Activated B cell treated with CpG ODN at 0.5 μM for 24 hours (primary cell): ENCODE measurements around the gene DNAAF8. TPM values are rescaled to one million over a fixed set of nuclear protein-coding genes. Genes with fewer than 3 reads are reported as not detected.

Experiments used
- ATAC-seq: fragments of 200-7000 bp; cut with Tn5 transposase; one replicate; pipeline ENCODE4 v1.10.0; 2021; ENCODE audit warnings: low read depth, mild to moderate bottlenecking, moderate library complexity
- CTCF ChIA-PET: fragments of 350-600 bp; sonication (Branson Sonifier 250); formaldehyde crosslinking; loops from one replicate; lab custom pipeline; 2021; ENCODE audit warnings: antibody characterized with exemption; lab: Charles Lee
- POLR2A ChIA-PET: fragments of 350-600 bp; sonication (Branson Sonifier 250); formaldehyde crosslinking; loops from one replicate; lab custom pipeline; 2021; ENCODE audit warnings: antibody characterized with exemption; lab: Charles Lee
- DNase-seq: peaks from one replicate; pipeline ENCODE4 v3.0.0; 2022
- H3K27ac Mint-ChIP-seq: one replicate; pipeline ENCODE4 v1.8.0; 2020; ENCODE audit warnings: mixed read lengths
- H3K27me3 Mint-ChIP-seq: one replicate; pipeline ENCODE4 v1.8.0; 2021; ENCODE audit warnings: mixed read lengths
- H3K36me3 Mint-ChIP-seq: one replicate; pipeline ENCODE4 v1.8.0; 2021; ENCODE audit warnings: low read depth, mixed read lengths
- H3K4me1 Mint-ChIP-seq: one replicate; pipeline ENCODE4 v1.8.0; 2021; ENCODE audit warnings: mixed read lengths
- H3K4me3 Mint-ChIP-seq: one replicate; pipeline ENCODE4 v1.8.0; 2020; ENCODE audit warnings: mild to moderate bottlenecking, mixed read lengths
- H3K9me3 Mint-ChIP-seq: one replicate; pipeline ENCODE4 v1.8.0; 2020; ENCODE audit warnings: mixed read lengths
- intact Hi-C: fragments of 100-400 bp; cut with micrococcal nuclease; formaldehyde crosslinking; loops from one replicate; pipeline ENCODE4 v1.15.1; 2024
- total RNA-seq: library from RNA; stranded (reverse); gene quantifications from 2 replicates; pipeline ENCODE4 v1.2.3, GENCODE V29; 2022
- TF ChIP-seq, protein P1 (sequence below): fragments of 200-600 bp; IDR thresholded peaks from one replicate; pipeline ENCODE4 v1.8.0; 2022; ENCODE audit warnings: antibody characterized with exemption, mild to moderate bottlenecking

The DNAAF8 gene
- total RNA-seq, 1 donor from 2014 or later: 0.31 TPM

DNA sequence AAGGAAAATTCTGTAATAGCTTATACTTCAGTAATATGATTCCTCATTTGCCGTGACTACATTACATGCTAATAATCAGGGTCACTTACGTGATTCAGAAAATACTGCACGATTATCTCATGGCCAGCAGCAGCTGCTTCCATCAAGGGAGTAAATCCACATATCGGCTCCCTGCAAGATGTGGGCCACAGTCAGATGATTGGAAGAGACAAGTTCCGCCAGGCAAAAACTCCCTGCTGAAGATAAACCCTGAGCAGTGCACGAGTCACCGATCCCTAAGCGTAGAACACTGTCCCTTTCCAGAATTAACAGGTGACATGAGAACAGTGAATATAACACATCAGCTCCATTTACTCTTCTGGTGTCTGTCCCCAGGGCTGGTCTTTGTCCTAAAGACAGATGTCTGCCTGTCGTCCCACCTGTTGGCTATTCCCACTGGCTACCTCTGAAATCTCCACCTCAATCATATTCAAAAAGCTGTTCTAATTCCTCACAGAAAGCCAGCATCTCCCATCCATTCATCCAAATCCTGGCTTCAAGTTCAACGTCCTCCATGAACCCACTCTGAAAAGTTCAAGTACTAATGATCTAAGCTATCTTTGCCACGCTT lies 9.6 kb upstream of the DNAAF8 start:
- DNase-seq (no peak), ATAC-seq (no peak)
- no peaks in the 10 kb centered on the region for H3K9me3 Mint-ChIP-seq
- intact Hi-C loops: no loop called here
- H3K4me1 Mint-ChIP-seq: no peaks in the 10 kb centered on the region
- peaks cover 55% of the 10 kb centered on the region for H3K36me3 Mint-ChIP-seq
- no peaks in the 10 kb centered on the region for H3K27me3 Mint-ChIP-seq
- TF ChIP-seq, protein P1, sequence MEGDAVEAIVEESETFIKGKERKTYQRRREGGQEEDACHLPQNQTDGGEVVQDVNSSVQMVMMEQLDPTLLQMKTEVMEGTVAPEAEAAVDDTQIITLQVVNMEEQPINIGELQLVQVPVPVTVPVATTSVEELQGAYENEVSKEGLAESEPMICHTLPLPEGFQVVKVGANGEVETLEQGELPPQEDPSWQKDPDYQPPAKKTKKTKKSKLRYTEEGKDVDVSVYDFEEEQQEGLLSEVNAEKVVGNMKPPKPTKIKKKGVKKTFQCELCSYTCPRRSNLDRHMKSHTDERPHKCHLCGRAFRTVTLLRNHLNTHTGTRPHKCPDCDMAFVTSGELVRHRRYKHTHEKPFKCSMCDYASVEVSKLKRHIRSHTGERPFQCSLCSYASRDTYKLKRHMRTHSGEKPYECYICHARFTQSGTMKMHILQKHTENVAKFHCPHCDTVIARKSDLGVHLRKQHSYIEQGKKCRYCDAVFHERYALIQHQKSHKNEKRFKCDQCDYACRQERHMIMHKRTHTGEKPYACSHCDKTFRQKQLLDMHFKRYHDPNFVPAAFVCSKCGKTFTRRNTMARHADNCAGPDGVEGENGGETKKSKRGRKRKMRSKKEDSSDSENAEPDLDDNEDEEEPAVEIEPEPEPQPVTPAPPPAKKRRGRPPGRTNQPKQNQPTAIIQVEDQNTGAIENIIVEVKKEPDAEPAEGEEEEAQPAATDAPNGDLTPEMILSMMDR: no peak
- ChIA-PET POLR2A (no interaction called here), CTCF (no interaction called here)
- no peak overlapping the region for H3K27ac Mint-ChIP-seq
- H3K4me3 Mint-ChIP-seq: no peak overlapping the region

DNA sequence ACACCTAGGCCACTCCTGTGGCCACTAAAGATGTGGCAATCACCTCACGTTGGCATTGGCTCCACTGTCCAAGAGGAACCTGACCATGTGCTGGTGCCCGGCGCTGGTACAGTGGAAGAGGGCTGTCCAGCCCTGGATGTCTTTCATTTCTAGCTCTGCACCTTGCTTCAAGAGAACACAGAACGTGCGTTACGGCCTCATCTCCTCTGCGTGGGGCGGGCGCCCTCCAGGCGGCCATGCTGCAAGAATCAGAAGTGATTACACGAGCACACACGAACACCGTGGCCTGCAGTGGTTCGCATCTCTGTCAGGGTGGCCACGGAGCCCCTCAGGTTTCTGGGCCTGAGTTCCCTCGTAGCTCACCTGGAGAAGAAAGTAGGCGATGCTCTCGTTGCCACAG lies 7.7 kb upstream of the DNAAF8 start:
- Mint-ChIP-seq H3K4me3 (no peak overlapping the region), H3K27ac (no peak overlapping the region), H3K27me3 (no peaks in the 10 kb centered on the region), H3K4me1 (no peaks in the 10 kb centered on the region), H3K9me3 (no peaks in the 10 kb centered on the region), H3K36me3 (peaks cover 60% of the 10 kb centered on the region)
- TF ChIP-seq, protein P1: no peak
- ChIA-PET POLR2A (interaction anchor here (0.5 kb wide), 1 partner anchor 107 kb away, joined by 3 read pairs; no protein-coding TSS in a partner anchor), CTCF (no interaction called here)
- intact Hi-C loops: no loop called here
- ATAC-seq: no peak
- no peak for DNase-seq

DNA sequence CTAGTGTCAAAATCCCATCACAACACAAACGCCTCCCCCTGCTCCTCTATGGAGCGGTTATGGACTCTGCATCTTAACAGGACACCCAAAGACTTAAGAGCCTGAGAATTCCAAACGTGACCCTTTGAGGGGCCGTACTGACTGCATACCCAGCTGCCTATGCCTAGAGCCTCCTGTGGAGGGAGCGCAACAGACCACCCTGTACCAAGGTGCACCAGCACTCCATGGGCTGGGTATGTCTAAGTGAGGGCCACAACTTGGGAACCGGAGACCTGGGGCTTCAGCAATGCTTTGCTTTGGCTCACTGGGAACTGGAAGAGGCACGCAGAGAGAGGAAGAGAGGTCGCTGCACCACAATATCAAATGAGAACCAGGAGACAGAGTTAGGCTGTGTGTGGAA lies 5.7 kb upstream of the DNAAF8 start:
- no peak for DNase-seq
- Mint-ChIP-seq H3K4me1 (peaks cover 9% of the 10 kb centered on the region), H3K27me3 (no peaks in the 10 kb centered on the region), H3K27ac (no peak overlapping the region), H3K9me3 (no peaks in the 10 kb centered on the region), H3K4me3 (no peak overlapping the region), H3K36me3 (peaks cover 50% of the 10 kb centered on the region)
- ATAC-seq: no peak
- ChIA-PET POLR2A (no interaction called here), CTCF (no interaction called here)
- intact Hi-C loops: no loop called here
- TF ChIP-seq, protein P1: no peak

DNA sequence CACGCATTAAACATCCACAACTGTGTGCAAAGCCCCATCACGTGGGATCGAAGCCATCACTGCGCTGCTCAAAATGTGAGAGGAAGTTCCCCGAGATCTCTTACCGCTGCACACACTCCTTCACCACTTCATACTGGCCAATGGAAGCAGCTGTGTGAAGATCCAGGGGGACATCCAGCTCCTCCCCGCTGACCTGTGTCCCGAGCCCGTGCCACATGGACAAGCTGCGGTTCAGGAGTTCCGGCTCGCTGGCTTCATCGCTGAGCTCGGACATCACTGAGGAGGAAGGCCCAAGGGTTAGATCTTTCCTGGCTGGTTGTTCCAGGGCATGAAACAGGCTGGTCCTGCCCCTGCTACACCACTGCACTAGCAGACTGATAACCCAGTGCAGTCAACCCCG lies 4.5 kb upstream of the DNAAF8 start:
- no peak overlapping the region for H3K4me3 Mint-ChIP-seq
- ChIA-PET POLR2A (no interaction called here), CTCF (no interaction called here)
- DNase-seq (no peak), ATAC-seq (no peak)
- H3K27ac Mint-ChIP-seq: no peak overlapping the region
- no peaks in the 10 kb centered on the region for H3K27me3 Mint-ChIP-seq
- intact Hi-C loops: no loop called here
- H3K4me1 Mint-ChIP-seq: peaks cover 12% of the 10 kb centered on the region
- H3K36me3 Mint-ChIP-seq: peaks cover 46% of the 10 kb centered on the region
- H3K9me3 Mint-ChIP-seq: no peaks in the 10 kb centered on the region
- TF ChIP-seq, protein P1: no peak

DNA sequence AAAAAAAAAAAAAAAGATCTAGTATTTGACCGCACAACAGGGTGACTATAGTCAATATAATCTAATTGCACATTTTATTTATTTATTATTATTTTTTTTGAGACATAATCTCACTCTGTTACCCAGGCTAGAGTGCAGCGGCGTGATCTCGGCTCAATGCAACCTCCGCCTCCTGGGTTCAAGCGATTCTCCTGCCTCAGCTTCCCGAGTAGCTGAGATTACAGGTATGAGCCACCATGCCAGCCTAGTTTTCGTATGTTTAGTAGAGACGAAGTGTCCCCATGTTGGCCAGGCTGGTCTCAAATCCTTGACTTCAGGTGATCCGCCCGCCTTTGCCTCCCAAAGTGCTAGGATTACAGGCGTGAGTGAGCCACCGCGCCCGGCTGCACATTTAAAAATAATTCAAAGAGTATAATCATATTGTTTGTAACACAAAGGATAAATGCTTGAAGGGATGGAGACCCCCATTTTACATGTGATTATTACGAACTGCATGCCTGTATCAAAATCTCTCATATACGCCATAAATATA lies 1.1 kb upstream of the DNAAF8 start:
- TF ChIP-seq, protein P1: no peak
- H3K9me3 Mint-ChIP-seq: no peaks in the 10 kb centered on the region
- POLR2A ChIA-PET: interaction anchor here (0.5 to 3.1 kb wide), 8 partner anchors 33 to 124 kb away, joined by 3 to 27 read pairs (median 15); partner anchors contain the start of genes GLYR1, NUDT16L1, ROGDI and UBN1
- H3K4me3 Mint-ChIP-seq: peak overlapping the region; percentile 90
- intact Hi-C loops: no loop called here
- DNase-seq (no peak), ATAC-seq (no peak)
- H3K27ac Mint-ChIP-seq: peak overlapping the region; percentile 61
- peaks cover 18% of the 10 kb centered on the region for H3K4me1 Mint-ChIP-seq
- H3K27me3 Mint-ChIP-seq: no peaks in the 10 kb centered on the region
- peaks cover 23% of the 10 kb centered on the region for H3K36me3 Mint-ChIP-seq
- CTCF ChIA-PET: interaction anchor here (1.7 kb wide), 1 partner anchor 37 kb away, joined by 5 read pairs; no protein-coding TSS in a partner anchor
